ENCODE results near the gene HNRNPUL2.

Gene HNRNPUL2

GRCh38 chr11:62726915-62727164 lies 417 bp downstream of the HNRNPUL2 start:
- no peak for DNase-seq (ENCODE audit: low read depth)

GRCh38 chr11:62726156-62726914 lies 922 bp downstream of the HNRNPUL2 start:
- no peak for DNase-seq (ENCODE audit: low read depth)

GRCh38 chr11:62725646-62726045 lies 1.6 kb downstream of the HNRNPUL2 start:
- no peak for DNase-seq (ENCODE audit: low read depth)

- DNase-seq (ENCODE audit: low read depth), result no peak
Measured at GRCh38 chr11:62724171-62724570, 3.1 kb downstream of the HNRNPUL2 start.

GRCh38 chr11:62721994-62722393 lies 5.3 kb downstream of the HNRNPUL2 start:
- DNase-seq (ENCODE audit: low read depth), result no peak

GRCh38 chr11:62719302-62719978 lies 7.8 kb downstream of the HNRNPUL2 start:
- no peak for DNase-seq (ENCODE audit: low read depth)

- DNase-seq (ENCODE audit: low read depth), result no peak
Measured at GRCh38 chr11:62716816-62717215, 10.4 kb downstream of the HNRNPUL2 start.

GRCh38 chr11:62716206-62716605 lies 11.1 kb downstream of the HNRNPUL2 start:
- DNase-seq (ENCODE audit: low read depth), result no peak

GRCh38 chr11:62715150-62716130 lies 11.8 kb downstream of the HNRNPUL2 start:
- no peak for DNase-seq (ENCODE audit: low read depth)

GRCh38 chr11:62713343-62713742 lies 13.9 kb downstream of the HNRNPUL2 start:
- no peak for DNase-seq (ENCODE audit: low read depth)

GRCh38 chr11:62712861-62713260 lies 14.4 kb downstream of the HNRNPUL2 start:
- no peak for DNase-seq (ENCODE audit: low read depth)

- DNase-seq (ENCODE audit: low read depth), result no peak
Measured at GRCh38 chr11:62712276-62712812, 14.9 kb downstream of the HNRNPUL2 start.

- DNase-seq (ENCODE audit: low read depth), result no peak
Measured at GRCh38 chr11:62710001-62710345, 17.3 kb downstream of the HNRNPUL2 start.

GRCh38 chr11:62709247-62710000 lies 17.8 kb downstream of the HNRNPUL2 start:
- DNase-seq (ENCODE audit: low read depth), result peak; percentile 71

GRCh38 chr11:62708793-62709192 lies 18.5 kb downstream of the HNRNPUL2 start:
- DNase-seq (ENCODE audit: low read depth), result no peak

- no peak for DNase-seq (ENCODE audit: low read depth)
Measured at GRCh38 chr11:62708392-62708791, 18.9 kb downstream of the HNRNPUL2 start.

GRCh38 chr11:62707277-62707861 lies 19.9 kb downstream of the HNRNPUL2 start, which contains the start of the genes BSCL2 and GNG3:
Gene BSCL2 (minus strand): TSS chr11:62707424. CDS start chr11:62707195, 229 bp downstream.
Gene GNG3 (plus strand): TSS chr11:62707676. CDS start chr11:62708296, 620 bp downstream.
- DNase-seq (ENCODE audit: low read depth), result no peak

GRCh38 chr11:62706850-62707247 lies 20.4 kb downstream of the HNRNPUL2 start:
- DNase-seq (ENCODE audit: low read depth), result no peak

- peak; percentile 63 for DNase-seq (ENCODE audit: low read depth)
Measured at GRCh38 chr11:62705880-62706849, 21.1 kb downstream of the HNRNPUL2 start.

- no peak for DNase-seq (ENCODE audit: low read depth)
Measured at GRCh38 chr11:62705413-62705812, 21.8 kb downstream of the HNRNPUL2 start.

All from HS-5 (cell line).